Left renal cortex interstitium (tissue), 4 donors: Measurements from ENCODE around the gene SH3PXD2B. TPM values are rescaled to one million over a fixed set of nuclear protein-coding genes. Genes with fewer than 3 reads are reported as not detected.

Experiments used
- DNase-seq, 4 donors: peaks; one replicate each; pipeline ENCODE4 v3.0.0-alpha.2; 2013; ENCODE audit warnings: low read depth in 4 of 4, low spot score in 2 of 4, missing footprints in 1 of 4
- polyA plus RNA-seq, 4 donors: library from polyadenylated mRNA; unstranded; fragments of 120-200 nt; gene quantifications; one replicate each; pipeline ENCODE4 v1.2.1, GENCODE V29; 2013; ENCODE audit not compliant: insufficient read length in 4 of 4

Gene SH3PXD2B
- polyA plus RNA-seq: 10 to 100 TPM; 27.1 to 32.6 (median 31.7) TPM

DNA sequence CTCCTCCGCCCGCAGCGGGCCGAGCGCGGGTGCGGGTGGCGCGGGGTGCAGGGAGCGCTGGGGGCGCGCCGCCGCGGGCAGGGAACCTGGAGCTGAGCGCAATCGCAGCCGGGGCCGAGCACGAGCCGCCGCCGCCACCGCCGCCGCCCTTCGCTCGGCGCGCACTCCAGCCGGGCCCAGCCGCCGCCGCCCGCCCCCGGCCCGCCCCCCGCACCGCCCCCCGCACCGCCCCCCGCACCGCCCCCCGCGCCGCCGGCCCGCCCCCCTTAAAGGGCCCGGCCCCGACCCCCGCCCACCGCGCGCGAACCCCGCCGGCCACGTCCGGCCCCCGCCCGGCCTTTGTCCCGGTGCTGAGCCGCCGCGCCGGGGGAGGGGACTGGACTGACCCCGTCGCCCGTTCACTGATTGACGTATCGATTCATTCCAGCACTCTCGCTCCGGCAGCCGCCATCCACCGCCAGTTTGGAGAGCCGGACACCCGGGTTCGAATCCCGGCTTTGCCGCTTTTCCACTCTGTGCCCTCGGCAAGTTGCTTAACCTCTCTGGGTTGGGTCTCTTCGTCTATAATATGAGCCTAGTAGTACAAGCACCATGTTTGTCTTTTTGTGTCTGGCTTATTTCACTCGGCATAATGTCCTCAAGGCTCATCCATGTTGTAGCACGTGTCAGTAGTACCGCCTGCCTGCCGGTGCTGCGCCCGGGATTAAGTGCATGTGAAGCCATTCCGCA lies at the start of gene SH3PXD2B:
Gene SH3PXD2B, minus strand, starts transcription at position 168 of the 729 bp plus-strand sequence. CDS start 173 bp downstream, outside the sequence.
- DNase-seq: no peak

DNA sequence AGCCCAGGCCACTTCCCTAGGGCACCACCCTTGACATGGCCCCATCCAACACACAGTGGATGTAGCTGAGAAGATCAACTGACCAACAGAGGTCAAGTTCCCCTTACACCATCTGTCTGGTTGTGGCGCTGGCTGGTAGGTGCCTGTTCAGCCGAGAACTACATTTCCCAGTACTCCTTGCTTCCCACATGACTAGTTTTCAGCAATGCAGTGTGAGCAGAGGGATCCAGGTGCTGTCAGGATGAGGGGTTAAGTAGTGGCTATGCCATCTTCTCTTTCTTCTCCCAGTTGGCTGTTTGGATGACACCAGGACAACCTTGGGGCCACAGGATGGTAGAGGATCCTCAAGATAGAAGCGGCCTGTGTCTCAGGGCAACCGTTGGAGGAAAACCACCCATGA lies 48.6 kb upstream of the SH3PXD2B start:
- DNase-seq: no peak

GRCh38 chr5:172502410-172502809 lies 48.1 kb upstream of the SH3PXD2B start:
- no peak for DNase-seq

- DNase-seq: no peak
Measured at GRCh38 chr5:172501708-172502320, 47.5 kb upstream of the SH3PXD2B start.

- no peak for DNase-seq
Measured at GRCh38 chr5:172499287-172499686, 45.0 kb upstream of the SH3PXD2B start.

GRCh38 chr5:172498431-172499129 lies 44.3 kb upstream of the SH3PXD2B start:
- DNase-seq: no peak

DNA sequence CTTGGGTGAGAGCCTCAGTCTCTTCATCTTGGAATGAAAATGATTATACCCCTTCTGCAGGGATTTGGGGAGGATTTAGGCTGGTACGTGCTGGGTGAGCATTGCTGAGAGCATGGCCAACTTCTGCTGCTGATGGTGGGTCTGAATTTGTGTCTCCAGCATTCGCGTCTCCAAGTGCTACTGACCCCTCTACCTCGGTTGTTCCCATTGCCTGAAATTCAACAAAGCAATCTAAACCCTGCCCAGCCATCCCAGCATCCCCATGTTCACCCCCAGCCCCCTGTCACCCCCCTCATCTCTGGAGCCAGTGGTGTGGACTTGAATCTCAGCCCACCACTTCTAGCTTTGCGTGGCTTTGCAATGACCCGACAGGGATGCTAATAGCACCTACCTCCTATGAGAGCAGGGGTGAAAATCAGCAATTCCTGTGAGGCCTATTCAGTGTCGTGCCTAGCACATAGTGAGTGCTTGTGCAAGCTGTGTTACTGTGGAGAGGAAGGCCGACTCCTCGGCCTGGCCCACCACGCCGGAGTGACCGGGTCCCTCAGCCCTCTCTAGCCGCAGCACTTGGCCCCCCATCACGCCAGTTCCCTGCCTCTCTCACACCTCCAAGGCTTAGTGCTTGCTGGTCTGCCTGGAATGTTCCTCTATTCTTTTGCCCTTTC lies 43.4 kb upstream of the SH3PXD2B start:
- DNase-seq: no peak

GRCh38 chr5:172496671-172497371 lies 42.5 kb upstream of the SH3PXD2B start:
- DNase-seq: no peak

- DNase-seq: no peak
Measured at GRCh38 chr5:172494630-172495505, 40.5 kb upstream of the SH3PXD2B start.

DNA sequence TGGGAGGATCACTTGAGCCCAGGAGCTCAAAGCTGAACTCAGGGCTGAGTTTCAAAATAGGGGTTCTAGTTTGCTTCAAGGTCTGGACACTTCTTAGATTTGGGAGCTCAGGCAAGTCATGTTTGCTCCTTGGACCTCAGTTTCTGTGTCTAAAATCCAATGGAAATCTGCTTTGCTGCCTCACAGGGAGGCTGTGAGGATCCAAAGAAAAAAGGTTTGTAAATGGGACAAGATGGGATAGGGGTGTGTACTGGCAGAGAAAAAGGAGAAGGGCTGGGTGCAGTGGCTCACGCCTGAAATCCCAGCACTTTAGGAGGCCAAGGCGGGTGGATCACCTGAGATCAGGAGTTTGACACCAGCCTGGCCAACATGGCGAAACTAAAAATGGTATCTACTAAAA lies 39.6 kb upstream of the SH3PXD2B start:
- DNase-seq: no peak

DNA sequence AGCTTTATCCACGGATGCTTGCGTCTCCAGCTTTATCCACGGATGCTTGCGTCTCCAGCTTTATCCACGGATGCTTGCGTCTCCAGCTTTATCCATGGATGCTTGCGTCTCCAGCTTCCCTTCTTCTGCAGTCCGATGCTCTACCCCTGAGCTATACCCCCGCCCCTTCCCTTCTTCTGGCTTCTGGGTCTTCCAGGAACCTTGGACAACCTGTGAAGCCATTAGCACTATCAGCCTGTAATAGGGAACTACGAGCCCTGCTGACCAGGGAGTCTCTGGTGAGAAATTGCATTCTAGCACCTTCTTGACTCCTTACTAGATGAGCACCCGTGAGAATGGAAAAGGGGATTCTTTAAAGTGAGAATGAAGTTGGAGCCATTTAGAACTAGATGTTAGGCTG lies 39.1 kb upstream of the SH3PXD2B start:
- no peak for DNase-seq

DNA sequence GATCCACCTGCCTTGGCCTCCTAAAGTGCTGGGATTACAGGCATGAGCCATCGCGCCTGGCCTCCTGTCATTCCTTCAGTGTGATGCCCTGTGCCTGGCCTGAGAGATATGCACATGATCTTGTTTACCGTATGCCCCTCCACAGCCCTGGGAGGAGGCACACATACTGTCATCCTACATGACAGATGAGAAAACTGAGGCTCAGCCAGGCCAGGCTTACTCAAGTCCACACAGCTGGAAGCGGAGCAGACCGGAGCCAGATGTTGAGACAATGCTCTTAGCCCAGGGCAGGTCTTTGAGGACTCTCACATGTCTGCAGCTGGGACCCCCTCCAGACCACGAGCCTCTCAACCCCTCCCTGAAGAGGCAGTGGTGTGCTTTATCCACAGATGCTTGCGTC lies 38.7 kb upstream of the SH3PXD2B start:
- no peak for DNase-seq

GRCh38 chr5:172492097-172492840 lies 37.9 kb upstream of the SH3PXD2B start:
- DNase-seq: no peak

DNA sequence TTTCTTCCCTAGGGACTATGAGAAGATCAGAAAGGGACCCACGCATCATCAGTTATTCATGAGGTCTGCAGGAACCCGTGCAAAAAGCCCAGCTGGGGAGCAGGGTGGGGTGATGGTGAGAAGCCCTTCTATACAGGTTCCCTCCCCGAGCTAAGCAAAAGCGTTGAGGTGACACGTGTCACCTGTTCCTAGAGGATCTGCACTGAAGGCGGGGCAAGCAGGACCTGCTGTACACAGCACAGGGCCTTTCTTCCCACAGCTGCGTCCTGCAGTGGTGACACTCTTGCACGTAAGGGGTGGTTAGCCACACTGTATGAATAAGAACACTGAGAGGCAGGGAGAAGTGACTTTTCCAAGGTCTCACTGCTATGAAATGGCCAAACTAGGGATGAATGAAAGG lies 37.2 kb upstream of the SH3PXD2B start:
- DNase-seq: no peak

DNA sequence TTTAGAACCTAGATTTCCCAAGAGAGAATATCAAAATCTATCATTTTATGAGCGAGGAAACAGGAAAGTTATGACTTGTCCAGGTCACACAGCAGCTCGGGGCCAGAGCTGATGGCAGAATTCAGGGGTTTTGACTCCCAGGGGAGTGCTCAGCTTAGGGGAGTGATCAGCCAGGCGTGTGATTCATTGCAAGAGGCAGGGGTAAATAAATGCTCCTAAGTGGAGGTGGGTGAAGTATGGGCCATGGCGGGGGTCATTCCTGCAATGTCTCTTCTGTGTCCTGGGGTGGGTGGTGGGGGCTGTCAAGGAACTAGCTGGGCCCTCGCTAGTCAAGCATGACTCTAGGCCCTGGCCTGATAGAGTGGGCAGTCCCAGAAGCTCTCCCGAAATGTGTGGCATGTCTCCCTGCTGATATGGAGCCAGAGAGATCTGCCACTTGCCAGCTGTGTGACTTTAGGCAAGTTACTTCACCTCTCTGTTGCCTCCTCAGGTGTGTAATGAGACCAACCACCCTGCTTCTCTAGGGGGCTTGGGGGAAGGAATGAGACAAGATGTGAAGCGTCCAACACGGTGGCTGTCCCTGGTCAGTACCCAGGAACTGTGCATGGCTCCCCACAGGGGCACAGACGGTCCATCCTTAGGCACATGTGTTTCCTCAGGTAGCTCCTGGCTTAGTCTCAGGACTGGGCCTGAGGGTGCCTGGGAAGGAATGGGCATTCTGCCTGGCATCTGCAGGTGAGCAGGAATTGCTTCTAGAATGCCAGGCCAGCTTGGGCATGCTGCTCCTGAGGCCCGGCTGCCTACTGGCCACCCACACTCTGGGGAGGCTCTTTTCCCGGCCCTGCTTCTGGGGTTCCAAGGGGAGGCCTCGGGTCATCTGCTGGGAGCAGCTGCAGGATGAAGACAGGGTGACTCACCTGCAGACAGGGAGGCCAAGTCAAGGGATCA lies 36.5 kb upstream of the SH3PXD2B start:
- DNase-seq: no peak

GRCh38 chr5:172488221-172488620 lies 33.9 kb upstream of the SH3PXD2B start:
- no peak for DNase-seq

- DNase-seq: no peak
Measured at GRCh38 chr5:172487671-172488070, 33.3 kb upstream of the SH3PXD2B start.

GRCh38 chr5:172486912-172487311 lies 32.6 kb upstream of the SH3PXD2B start:
- DNase-seq: no peak
